GF-D8 (cell line): ENCODE results near the gene HGFAC.

Experiments used
- DNase-seq: peaks from one replicate; lab custom pipeline; 2025; lab: John Stamatoyannopoulos, UW

HGFAC gene

DNA sequence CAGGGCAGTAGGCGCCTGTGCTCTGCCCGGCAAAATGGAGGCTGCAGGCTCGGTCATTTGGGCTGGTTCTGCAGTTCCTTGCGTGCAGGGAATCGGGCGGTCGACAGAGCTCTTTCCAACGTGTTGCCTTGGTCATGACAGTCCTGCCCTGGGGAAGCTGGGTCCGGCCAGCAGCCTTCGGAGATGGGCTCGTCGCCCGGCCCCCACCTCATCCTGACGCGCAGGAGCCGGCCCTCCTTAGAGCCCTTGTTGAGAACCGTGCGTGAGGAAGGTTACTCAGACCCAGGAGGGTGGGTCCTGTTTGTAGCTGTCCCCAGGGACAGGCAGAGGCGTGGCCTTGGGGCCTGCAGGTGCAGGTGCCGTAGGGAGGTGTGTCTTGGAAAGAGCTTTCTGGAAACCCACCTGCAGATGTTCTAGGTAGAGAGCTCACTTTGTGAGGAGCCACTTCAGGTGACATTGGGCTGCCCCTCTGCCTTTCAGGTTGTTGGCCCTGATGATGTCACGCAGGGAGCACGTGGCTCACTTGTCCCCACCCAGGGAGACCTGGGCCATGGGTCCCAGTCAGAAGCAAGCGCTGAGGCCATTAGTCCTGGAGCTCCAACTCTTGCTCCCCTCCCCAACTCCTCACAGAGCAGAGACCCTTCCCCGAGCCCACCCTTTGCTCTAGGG is 15.2 kb upstream of the HGFAC start:
- DNase-seq, result no peak

DNA sequence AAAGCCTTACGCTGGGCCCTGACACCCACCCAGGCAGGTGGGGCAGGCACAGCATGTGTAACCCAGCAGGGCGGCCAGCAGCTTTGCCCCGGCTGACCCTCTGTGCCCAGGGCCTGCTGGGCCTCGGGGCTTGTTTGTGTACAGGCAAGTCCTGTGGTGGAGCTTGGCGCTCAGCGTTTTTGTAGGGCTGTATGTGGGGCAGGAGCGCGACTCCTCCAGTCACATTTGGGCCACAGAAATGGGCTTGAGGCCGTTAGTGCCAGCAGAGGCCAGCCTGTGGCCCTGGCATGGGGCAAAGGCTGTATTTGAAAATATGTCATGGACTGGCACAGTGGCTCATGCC is 14.7 kb upstream of the HGFAC start:
- no peak for DNase-seq

DNA sequence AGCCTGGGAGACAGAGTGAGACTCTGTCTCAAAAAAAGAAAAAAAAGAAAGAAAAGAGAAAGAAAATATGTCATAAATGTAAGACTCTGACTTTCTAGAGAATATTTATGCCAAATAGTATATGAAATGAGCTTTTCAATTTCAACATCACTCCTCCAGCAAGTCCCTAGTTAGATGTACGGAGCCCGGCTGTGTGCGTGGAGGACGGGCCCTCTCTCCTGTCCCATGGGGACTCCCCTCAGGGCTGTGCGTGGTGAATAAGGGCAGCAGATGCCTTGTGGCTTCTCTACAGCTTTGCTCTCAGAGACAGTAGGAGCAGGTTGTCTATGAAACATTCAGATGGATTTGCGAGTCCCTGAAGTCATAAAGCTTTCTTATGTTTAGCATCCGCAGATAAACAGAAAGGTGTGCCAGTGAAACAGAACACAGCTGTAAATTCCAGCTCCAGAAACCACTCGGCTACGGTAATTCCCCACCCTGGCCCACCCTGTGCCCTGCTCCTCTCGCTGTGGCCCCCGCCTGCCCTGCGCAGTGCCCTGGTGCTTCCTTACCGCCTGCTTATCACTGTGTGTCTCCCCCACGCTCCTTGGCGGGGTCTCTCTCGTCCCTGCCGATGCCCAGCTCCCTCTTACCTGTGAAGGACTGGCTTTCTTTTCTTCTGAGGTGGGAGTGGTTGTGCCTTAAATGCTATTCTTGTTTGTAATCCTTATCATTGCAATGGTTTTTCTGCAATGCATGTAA is 13.9 kb upstream of the HGFAC start:
- no peak for DNase-seq

DNA sequence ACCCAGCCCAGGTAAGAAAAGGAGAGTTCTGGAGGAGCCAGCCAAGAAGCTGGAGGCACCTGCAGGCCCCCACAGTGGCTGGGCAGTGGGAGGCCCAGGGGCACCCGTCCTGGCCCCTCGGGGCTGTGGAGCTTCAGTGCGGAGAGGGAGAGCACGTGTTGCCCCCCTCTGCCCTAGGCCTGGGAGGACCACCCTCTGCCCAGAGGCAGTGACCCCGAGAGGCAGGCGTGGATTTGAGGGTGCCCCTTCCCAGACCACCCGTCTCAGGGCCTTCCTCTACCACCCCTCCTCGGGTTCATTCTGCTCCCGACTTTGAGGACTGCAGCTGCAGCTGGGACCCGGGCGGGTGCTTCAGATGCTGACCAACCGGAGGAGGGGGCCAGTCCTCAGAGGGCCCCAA is 12.1 kb upstream of the HGFAC start:
- DNase-seq, result no peak

DNA sequence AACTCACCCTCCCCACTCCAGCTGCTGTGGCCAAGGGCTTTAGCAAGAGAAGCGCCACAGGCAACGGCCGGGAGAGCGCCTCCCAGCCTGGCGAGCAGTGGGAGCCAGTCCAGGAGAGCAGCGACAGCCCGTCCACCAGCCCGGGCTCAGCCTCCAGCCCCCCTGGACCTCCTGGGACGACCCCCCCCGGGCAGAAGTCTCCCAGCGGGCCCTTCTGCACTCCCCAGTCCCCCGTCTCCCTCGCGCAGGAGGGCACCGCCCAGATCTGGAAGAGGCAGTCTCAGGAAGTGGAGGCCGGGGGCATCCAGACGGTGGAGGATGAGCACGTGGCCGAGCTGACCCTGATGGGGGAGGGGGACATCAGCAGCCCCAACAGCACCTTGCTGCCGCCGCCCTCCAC is 11.2 kb upstream of the HGFAC start:
- DNase-seq, result no peak

DNA sequence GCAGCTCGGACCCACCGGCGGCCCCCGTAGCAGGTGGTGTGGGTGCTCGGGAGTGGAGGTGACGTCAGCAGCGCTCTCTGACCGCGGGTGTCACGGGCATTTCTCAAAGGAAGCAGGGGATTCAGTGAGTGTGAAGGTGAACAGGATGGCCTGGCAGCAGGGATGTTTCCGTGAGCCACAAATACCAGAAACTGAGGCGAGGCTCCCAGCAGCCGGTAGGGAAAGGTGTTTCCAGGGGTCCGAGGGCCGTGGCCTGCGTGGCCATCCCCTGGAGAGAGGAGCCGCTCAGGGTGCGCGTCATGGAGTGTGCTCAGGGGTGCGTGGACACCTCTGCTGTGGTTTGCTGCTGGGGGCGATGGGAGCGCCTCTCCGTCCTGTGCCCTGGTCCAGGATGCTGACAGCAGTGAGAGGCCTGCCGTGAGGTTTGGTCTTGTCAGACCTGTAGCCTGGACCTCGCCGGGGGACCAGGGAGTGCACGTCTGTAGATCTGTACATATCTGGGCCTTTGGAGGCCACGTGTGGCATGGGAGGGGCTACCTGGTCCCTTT is 10.2 kb upstream of the HGFAC start:
- DNase-seq, result no peak

DNA sequence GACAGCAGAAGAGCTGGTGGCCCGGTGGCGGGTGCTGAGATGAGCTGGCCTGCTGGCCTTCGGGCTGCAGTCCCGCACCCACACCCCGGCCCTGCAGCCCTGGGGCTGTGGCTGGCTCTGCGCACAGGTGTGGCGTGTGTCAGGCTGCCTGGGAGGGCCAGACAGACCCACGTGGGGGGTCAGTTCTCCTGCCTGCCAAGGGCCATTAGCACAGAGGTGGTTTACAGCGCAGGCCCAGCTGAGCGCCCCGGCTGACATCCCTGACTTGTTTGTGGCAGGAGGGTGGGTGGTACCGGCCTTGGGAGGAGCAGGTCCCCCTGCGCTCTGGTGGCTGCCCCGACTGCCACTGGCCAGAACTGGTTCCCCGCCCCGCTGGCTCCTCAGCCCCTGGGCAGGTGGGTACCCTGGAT is 9.4 kb upstream of the HGFAC start:
- DNase-seq, result no peak

DNA sequence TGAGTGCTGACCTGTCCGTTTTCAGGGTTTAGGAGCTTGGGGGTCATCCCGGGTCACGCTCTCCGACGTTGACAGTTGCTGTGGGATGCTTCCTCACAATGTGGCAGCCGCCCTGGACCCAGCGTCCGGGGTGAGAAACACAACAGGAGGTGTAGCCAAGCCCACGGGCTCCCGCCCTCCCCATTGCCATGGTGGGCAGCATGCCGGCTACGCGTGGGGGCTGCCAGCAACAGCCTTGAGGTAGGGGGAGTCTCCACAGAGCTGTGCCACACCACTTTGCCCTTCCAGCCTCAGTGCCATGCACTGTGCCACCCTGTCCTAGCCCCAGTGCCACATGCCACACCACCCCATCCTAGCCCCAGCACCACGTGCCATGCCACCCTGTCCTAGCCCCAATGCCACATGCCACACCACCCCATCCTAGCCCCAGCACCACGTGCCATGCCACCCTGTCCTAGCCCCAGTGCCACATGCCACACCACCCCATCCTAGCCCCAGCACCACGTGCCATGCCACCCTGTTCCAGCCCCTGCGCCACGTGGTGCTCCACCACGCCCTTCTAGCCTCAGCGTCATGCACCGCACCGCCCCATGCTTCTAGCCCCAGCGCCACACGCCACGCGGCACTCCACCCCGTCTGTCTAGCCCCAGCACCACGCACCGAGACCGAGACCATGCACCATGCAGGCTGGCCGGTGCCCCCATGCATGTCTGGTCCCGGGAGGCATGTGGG is 8.5 kb upstream of the HGFAC start:
- DNase-seq, result no peak

DNA sequence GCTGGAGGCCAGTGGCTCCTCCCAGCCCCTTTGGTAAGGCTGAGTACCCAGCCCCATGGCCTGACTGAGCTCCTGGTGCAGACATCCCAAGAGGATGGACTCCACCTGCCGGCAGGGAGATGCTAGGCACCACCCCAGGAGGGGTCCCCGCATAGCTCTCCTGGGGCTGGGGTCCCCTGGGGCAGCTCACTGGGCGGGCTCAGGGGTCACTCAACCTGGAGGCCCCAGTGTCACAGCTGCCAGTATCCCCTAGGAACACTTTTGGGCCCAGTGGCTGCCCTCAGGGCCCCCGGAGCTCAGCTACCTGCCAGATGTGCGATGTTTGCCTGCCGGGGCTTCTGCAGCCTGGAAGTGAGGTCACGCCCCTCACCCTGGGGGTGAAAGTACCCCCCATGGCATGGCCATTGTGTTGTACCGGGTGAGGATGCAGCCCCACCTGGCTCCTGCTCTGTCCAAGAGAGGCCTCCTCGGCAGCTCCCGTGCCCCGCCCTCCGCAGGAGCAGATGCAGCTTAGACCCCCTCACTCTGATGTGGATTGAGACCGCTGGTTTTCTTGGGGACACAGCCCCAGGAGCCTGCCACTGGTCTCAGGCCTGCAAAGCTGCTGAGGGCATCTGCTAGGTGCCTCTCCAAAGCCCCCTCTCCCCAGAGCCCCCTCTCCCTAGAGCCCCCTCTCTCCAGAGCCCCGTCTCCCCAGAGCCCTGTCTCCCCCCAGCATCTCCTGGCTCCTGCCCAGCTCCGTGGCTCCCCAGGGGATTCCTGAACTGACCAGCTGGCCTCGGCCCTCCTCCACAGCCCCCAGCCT is 6.7 kb upstream of the HGFAC start:
- no peak for DNase-seq

DNA sequence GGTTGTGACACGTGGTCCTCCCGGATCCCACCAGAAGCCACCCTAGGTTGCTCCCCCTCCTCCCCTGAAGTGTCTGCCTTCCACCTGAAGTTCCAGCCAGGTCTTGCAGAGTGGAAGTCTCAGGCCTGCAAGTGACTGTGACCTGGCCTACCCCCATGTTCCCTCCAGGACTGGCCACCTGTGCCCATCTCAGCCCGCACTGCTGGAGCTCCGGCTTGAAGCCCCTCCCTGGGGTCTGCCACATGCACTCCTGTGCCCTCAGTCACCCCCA is 6.1 kb upstream of the HGFAC start:
- no peak for DNase-seq

DNA sequence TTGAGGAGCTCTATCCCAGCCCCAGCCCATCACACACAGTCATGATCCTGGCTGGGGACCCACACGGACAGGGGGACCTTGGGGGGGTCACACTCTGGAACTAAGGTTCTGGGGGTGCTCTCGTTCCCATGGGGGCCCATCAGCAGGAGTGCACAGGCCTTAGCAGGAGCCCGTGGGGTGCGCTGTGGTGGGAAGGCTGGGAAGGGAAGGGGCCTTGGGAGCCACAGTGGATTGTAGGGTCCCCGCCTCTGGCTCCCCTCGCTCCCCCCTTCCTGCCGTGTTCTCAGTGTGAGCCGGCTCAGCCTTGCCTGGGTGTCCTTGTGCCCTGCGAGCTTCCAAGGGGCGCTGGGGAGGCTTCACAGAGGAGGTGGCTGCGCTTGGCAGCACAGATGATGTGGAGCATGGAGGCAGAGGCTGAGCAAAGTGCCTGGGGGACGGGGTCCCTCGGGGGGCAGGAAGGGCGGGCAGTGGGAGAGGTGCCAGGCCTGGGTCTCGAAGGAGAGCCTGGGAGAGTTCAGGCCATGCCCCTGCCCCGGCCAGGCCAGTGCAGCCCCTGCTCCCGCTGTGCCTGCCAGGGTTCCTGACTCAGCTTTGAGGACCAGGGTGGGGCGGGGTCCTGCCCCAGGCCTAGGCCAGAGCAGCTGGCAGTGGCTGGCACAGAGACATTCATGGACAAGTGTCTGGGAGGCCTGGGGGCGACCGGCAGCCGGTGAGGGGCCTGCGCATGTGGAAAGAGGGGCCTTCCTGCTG is 5.5 kb upstream of the HGFAC start:
- DNase-seq, result no peak

DNA sequence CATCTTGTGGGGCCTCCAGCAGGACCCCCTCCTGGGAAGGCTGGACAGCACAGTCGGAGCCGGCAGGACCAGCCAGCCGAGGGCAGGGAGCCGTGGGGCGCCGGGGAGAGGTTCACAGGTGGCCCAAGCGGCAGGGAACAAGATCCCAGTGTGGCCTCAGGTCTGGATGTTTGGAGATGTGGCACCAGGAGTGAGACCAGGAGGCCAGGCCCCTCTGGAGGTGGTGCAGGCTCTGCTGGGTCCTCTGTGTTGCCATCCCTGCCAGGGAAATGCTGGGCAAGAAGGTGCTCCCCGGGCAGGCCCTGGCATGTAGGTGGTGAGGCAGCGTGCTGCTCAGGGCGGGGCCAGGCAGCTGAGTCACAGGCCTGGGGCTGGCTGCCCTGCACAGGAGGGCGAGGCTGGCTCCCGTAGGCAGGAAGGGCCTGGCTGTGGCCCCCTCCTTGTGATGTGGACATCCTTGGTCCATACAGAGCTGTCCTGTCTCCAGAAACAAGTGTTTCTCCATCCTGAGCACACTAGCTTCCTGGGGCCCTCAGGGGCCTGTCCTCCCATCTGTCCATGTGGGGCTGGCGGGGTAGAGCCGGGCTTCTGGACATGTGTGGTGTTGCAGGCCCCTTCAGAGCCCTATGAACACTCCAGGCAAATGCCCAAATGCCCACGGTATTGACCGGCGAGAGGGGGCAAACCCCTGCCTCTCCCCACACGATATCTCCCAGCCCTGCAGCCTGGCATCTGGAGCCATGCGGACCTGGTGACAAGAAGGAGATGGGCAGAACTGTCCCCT is 4.8 kb upstream of the HGFAC start:
- no peak for DNase-seq

DNA sequence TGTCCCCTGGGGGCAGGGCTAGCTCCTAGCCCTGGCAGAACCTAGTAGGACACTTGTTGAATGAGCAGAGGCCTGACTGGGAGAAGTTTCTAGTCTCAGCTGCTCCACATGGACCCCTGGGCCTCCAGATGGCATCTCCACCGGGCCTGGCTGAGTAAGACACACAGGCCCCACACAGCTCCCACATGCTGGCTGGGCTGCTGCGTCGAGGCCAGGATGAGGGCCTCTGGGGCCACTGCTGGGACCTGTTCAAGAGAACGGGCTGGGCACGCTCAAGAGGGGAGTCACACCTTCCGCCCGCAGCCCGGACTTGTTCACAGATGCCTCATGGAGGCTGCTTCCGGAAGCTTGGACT is 4.2 kb upstream of the HGFAC start:
- DNase-seq, result no peak

DNA sequence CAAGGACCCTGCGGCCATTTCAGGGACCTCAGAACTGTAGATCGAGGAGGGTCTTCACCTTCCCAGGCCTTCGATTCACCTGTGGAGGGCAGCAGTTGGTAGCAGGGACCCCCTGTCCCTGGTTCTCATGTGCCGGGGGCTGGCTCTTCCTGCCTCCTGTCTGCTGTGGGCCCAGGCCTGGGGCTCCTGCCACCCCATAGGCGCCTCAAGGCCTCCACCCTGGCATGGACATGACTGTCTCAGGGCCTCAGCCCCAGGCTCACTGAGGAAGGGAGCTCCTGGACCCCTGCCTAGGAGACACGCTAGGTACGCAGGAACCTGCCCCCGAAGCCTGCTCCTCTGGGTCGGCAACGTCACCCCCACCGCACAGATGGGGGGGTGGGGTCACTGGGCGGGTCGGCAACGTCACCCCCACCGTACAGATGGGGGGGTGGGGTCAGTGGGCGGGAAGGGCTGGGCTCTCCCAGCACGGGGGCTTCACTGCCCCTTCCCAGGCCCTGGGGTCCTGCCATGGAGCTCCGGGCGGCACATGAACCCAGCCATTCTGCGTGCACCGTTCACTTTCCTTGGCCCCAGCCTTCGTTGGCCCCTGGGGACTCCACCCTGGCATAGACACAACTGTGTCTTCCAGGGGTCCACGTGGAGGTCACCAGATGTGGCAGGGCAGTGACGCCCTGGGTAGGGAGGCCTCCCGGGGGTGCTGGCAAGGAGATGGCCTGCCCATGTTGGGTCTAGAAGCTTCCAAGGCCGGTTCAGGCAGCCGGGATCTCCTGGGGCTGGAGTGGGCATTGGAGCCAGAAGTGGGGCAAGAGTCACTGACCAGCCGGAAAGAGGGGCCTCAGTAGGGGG is 3.5 kb upstream of the HGFAC start:
- DNase-seq, result no peak

DNA sequence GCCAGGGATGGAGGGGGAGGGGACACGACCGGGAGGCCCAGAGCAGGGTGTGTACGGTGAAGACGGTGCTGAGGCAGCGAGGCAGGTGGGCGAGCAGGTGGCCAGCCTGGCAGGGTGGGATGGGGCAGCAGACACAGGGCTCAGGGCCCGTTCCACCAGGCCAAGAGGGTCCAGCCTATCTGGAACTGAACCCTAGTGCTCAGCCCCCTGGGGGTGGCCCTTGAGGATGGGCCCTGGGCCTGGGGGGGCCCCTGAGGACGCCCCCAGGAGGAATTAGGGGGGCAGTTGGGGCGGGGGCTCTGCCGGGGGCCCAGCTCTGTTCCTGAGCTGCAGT is 3.0 kb upstream of the HGFAC start:
- no peak for DNase-seq

DNA sequence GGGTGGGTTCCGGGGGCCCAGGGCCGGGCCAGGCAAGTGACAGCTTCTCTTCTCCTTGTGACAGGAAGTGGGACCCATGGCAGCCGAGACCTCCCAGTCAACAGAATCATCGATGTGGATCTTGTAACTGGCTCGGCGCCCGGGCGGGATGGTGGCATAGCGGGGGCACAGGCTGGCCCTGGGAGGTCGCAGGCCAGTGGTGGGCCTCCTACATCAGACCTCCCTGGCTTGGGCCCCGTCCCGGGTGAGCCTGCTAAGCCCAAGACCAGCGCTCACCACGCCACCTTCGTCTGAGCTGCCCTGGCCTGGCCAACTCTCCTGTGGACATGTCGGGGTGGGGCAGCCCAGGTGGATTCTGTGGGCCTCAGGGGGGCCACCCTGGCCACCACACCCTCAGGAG is 2.4 kb upstream of the HGFAC start:
- DNase-seq, result no peak

DNA sequence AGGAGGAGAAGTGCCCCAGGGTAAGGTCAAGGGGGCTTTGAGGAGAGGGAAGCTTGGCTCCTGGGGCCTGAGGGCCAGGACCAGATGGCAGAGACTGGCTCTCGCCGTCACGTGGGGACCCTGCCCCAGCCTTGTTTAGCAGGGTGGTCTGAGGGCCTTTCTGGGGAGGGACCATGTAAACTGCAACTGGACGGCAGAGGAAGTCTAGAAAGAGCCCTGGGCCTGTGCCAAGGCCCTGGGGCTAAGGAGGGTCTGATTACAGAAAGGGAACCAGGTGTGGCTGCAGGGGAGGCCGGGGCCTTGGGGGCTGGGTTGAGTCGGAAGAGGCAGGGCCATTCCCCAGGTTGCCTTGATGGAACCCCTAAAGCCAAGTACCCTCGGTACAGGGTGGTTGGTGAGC is 1.8 kb upstream of the HGFAC start:
- DNase-seq, result no peak

DNA sequence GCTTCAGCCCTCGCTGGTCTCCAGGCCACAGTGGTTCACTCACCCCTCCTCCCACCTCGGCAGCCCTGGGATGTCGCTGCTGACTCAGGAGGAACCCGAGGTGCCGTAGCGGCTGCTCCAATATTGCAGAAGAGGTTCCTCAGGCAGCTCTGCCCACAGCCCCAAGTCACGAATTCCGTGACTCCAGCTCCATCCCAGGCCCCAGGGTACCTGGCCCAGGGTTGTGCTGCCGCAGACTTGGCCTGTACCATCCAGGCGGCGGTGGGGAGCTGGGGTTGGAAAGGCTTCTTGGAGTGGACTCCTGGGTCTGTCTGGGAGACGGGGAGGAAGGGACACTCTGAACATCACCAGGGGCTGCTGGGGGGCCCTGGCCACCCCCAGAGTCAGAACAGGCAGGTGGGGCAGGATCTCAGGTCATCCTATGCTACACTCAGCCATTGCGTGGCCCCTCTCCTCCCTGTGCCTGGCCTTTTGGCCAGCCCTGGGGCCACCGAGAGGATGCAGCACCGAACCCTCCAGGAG is 728 bp upstream of the HGFAC start:
- no peak for DNase-seq

DNA sequence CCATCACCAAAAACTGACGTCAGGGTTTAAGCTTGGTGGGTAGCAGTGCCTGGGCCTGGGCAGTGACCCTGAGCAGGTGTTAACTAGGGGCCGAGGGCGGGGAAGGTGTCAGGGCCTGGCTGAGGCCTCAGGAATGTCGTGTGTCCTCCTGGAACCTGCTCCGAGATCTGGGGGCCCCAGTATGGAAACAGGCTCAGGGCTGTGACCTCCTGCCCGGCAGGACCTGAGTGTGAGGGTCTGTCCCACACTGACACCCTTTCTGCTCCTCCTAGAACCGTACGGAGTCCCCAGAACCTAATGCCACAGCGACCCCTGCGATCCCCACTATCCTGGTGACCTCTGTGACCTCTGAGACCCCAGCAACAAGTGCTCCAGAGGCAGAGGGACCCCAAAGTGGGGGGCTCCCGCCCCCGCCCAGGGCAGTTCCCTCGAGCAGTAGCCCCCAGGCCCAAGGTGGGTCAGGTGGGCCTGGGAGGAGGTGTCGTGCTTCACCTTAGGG is 741 bp downstream of the HGFAC start:
- DNase-seq, result no peak
